Measurements from ENCODE around the gene SMG5.

DNA sequence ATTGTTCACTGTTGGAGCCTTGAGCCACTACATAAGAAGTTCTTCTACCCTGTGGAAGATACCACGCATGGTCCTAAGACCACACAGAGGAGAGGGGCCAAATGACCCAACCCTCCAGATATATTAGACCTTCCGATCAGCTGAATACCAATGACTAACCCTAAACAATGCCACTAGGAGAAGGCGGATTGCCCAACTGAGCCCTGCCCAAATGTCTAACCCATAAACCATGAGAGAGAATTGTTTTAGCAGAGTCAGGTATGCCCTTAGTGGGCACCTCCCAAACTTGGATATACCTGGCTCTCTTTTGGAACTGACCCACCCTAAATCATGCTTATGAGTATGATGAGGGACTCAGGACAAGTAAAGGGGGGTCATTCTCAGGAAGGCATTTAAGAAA is 12.3 kb downstream of the SMG5 start:
- TF ChIP-seq, protein P1, sequence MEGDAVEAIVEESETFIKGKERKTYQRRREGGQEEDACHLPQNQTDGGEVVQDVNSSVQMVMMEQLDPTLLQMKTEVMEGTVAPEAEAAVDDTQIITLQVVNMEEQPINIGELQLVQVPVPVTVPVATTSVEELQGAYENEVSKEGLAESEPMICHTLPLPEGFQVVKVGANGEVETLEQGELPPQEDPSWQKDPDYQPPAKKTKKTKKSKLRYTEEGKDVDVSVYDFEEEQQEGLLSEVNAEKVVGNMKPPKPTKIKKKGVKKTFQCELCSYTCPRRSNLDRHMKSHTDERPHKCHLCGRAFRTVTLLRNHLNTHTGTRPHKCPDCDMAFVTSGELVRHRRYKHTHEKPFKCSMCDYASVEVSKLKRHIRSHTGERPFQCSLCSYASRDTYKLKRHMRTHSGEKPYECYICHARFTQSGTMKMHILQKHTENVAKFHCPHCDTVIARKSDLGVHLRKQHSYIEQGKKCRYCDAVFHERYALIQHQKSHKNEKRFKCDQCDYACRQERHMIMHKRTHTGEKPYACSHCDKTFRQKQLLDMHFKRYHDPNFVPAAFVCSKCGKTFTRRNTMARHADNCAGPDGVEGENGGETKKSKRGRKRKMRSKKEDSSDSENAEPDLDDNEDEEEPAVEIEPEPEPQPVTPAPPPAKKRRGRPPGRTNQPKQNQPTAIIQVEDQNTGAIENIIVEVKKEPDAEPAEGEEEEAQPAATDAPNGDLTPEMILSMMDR (conservative IDR thresholded peaks at IDR 0.05 in 1 of 2, IDR thresholded peaks at IDR 0.05 in 1 of 2; ENCODE audit: low read depth in 1 of 2, low read length in 2 of 2): no peak
- no peak for TF ChIP-seq EZH2 (IDR thresholded peaks at IDR 0.05; ENCODE audit: low read length, missing control alignments)
